ENCODE results near the gene MAPK6.

The MAPK6 gene

GRCh38 chr15:52010633-52011595 is 8.1 kb upstream of the MAPK6 start:
- peak; percentile 84 for DNase-seq (ENCODE audit: low spot score)

GRCh38 chr15:52011711-52012144 is 7.3 kb upstream of the MAPK6 start:
- no peak for DNase-seq (ENCODE audit: low spot score)

- DNase-seq (ENCODE audit: low spot score): no peak
These were observed 6.8 kb upstream of the MAPK6 start for GRCh38 chr15:52012210-52012609.

GRCh38 chr15:52013151-52013791 is 5.7 kb upstream of the MAPK6 start:
- DNase-seq (ENCODE audit: low spot score): peak; percentile 91

GRCh38 chr15:52014616-52015015 is 4.4 kb upstream of the MAPK6 start:
- no peak for DNase-seq (ENCODE audit: low spot score)

- DNase-seq (ENCODE audit: low spot score): no peak
These were observed 2.7 kb upstream of the MAPK6 start for GRCh38 chr15:52016316-52016715.

GRCh38 chr15:52018244-52018643 is 775 bp upstream of the MAPK6 start:
- no peak for DNase-seq (ENCODE audit: low spot score)

- DNase-seq (ENCODE audit: low spot score): peak; percentile 74
These were observed 588 bp downstream of the MAPK6 start for GRCh38 chr15:52019394-52020220.

- no peak for DNase-seq (ENCODE audit: low spot score)
These were observed 1.4 kb downstream of the MAPK6 start for GRCh38 chr15:52020221-52021085.

- peak; percentile 90 for DNase-seq (ENCODE audit: low spot score)
These were observed 2.2 kb downstream of the MAPK6 start for GRCh38 chr15:52021128-52021671.

- DNase-seq (ENCODE audit: low spot score): no peak
These were observed 3.0 kb downstream of the MAPK6 start for GRCh38 chr15:52021892-52022540.

GRCh38 chr15:52023169-52023922 is 4.3 kb downstream of the MAPK6 start:
- no peak for DNase-seq (ENCODE audit: low spot score)

- no peak for DNase-seq (ENCODE audit: low spot score)
These were observed 9.5 kb downstream of the MAPK6 start for GRCh38 chr15:52028431-52029093.

GRCh38 chr15:52030010-52030409 is 11.0 kb downstream of the MAPK6 start:
- no peak for DNase-seq (ENCODE audit: low spot score)

GRCh38 chr15:52031556-52031955 is 12.5 kb downstream of the MAPK6 start:
- no peak for DNase-seq (ENCODE audit: low spot score)

- no peak for DNase-seq (ENCODE audit: low spot score)
These were observed 19.0 kb downstream of the MAPK6 start for GRCh38 chr15:52037889-52038505.

GRCh38 chr15:52039925-52040781 is 21.1 kb downstream of the MAPK6 start:
- no peak for DNase-seq (ENCODE audit: low spot score)

Data from activated CD4-positive, alpha-beta T cell treated with anti-CD3 and anti-CD28 coated beads, Interleukin-2, Interleukin-4, amounts not matched to agents 100 ng/mL and 50 ng/mL, durations not matched to agents 16 hours and 8 hours (primary cell).